Measurements from ENCODE around the gene ERICH2. TPM values are rescaled to one million over a fixed set of nuclear protein-coding genes. Genes with fewer than 3 reads are reported as not detected.
A peak's percentile ranks its signal among the peaks of the same experiment; 100 is the strongest.

The ERICH2 gene
- total RNA-seq, 1 donor = not detected

GRCh38 chr2:170845343-170845742 is 75.2 kb downstream of the ERICH2 start:
- TF ChIP-seq CTCF (IDR thresholded peaks at IDR 0.05; ENCODE audit: extremely low read depth, low read depth, low read length) = peak; percentile 15
- Histone ChIP-seq H3K27me3 (ENCODE audit: insufficient read depth, low read length) (no peaks in the 10 kb centered on the region), H3K4me2 (ENCODE audit: insufficient read depth, low read length) (no peak overlapping the region), H2AFZ (ENCODE audit: low read length) (no peak overlapping the region), H4K20me1 (ENCODE audit: insufficient read depth, low read length) (no peaks in the 10 kb centered on the region), H3K4me1 (ENCODE audit: insufficient read depth, low read length) (peaks cover 20% of the 10 kb centered on the region), H3K4me3 (ENCODE audit: insufficient read depth, low read length) (no peak overlapping the region), H3K9me3 (ENCODE audit: low read depth, low read length) (no peaks in the 10 kb centered on the region), H3K79me2 (ENCODE audit: insufficient read depth, low read length) (no peaks in the 10 kb centered on the region), H3K36me3 (ENCODE audit: insufficient read depth, low read length) (no peaks in the 10 kb centered on the region), H3K27ac (ENCODE audit: low read depth, low read length) (no peak overlapping the region)
- no peak for DNase-seq (ENCODE audit: insufficient read length, low spot score, missing footprints)

DNA sequence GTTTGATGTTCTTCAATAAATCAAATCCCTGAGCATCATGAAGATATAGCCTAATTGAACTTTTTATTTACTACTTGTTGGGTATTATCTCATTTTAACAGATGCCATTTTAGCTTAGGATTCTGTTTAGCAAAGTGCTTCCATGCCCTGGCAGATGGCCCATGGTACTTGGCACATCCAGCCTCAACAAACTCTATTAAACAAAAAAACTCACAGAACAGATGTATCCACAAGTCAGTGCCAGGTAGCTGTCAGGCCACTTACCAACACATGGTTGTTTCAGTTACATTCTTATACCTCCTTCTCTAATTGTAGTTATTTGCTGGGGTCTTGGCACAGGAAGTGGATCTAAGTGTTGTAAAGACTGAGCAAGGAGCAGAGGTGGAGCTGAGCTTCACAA is 76.1 kb downstream of the ERICH2 start:
- Histone ChIP-seq H3K4me1 (ENCODE audit: insufficient read depth, low read length) (peaks cover 20% of the 10 kb centered on the region), H3K79me2 (ENCODE audit: insufficient read depth, low read length) (no peaks in the 10 kb centered on the region), H3K4me2 (ENCODE audit: insufficient read depth, low read length) (no peak overlapping the region), H3K27me3 (ENCODE audit: insufficient read depth, low read length) (no peaks in the 10 kb centered on the region), H2AFZ (ENCODE audit: low read length) (no peak overlapping the region), H3K36me3 (ENCODE audit: insufficient read depth, low read length) (no peaks in the 10 kb centered on the region), H3K4me3 (ENCODE audit: insufficient read depth, low read length) (no peak overlapping the region), H3K27ac (ENCODE audit: low read depth, low read length) (no peak overlapping the region), H4K20me1 (ENCODE audit: insufficient read depth, low read length) (no peaks in the 10 kb centered on the region), H3K9me3 (ENCODE audit: low read depth, low read length) (no peaks in the 10 kb centered on the region)
- TF ChIP-seq CTCF (IDR thresholded peaks at IDR 0.05; ENCODE audit: extremely low read depth, low read depth, low read length) = no peak
- no peak for DNase-seq (ENCODE audit: insufficient read length, low spot score, missing footprints)

- no peak for DNase-seq (ENCODE audit: insufficient read length, low spot score, missing footprints)
- peaks cover 15% of the 10 kb centered on the region for H3K4me1 ChIP-seq (ENCODE audit: insufficient read depth, low read length)
- H3K27me3 ChIP-seq (ENCODE audit: insufficient read depth, low read length) = peaks cover 4% of the 10 kb centered on the region
- TF ChIP-seq CTCF (IDR thresholded peaks at IDR 0.05; ENCODE audit: extremely low read depth, low read depth, low read length) = no peak
- no peaks in the 10 kb centered on the region for H4K20me1 ChIP-seq (ENCODE audit: insufficient read depth, low read length)
- no peaks in the 10 kb centered on the region for H3K9me3 ChIP-seq (ENCODE audit: low read depth, low read length)
- no peak overlapping the region for H2AFZ ChIP-seq (ENCODE audit: low read length)
- H3K36me3 ChIP-seq (ENCODE audit: insufficient read depth, low read length) = no peaks in the 10 kb centered on the region
- H3K4me3 ChIP-seq (ENCODE audit: insufficient read depth, low read length) = no peak overlapping the region
- H3K4me2 ChIP-seq (ENCODE audit: insufficient read depth, low read length) = no peak overlapping the region
- no peak overlapping the region for H3K27ac ChIP-seq (ENCODE audit: low read depth, low read length)
- H3K79me2 ChIP-seq (ENCODE audit: insufficient read depth, low read length) = no peaks in the 10 kb centered on the region
Observed at GRCh38 chr2:170847716-170848115, 77.5 kb downstream of the ERICH2 start.

Small RNA genes within 50 kb of the gene (small RNA-seq; reads per million reads assigned to genes)
- gene RF00019 = not detected

Other genes with a start within 250 kb of the ERICH2 start
- gene SP5, start 55.0 kb upstream of the ERICH2 start, total RNA-seq = not detected in 2 replicates
- gene GAD1, start 46.5 kb downstream of the ERICH2 start, total RNA-seq = 0.36 and 0.59 TPM in 2 replicates
- 51.8 and 54.2 TPM in 2 replicates for gene GORASP2, start 158.9 kb downstream of the ERICH2 start, total RNA-seq

All from osteoblast (primary cell).